PFSK-1 (cell line): Measurements from ENCODE around the gene SEZ6L.

Source experiments
- POLR2AphosphoS5 ChIP-seq: IDR thresholded peaks from 2 replicates; pipeline ENCODE4 v1.6.1; 2012; ENCODE audit warnings: low read depth, mild to moderate bottlenecking, control low read depth, low read length, moderate library complexity
- SIN3A ChIP-seq: IDR thresholded peaks from 2 replicates; pipeline ENCODE4 v1.6.1; 2012; ENCODE audit warnings: mild to moderate bottlenecking, low read length, moderate library complexity, borderline replicate concordance; ENCODE audit not compliant: insufficient read depth

DNA sequence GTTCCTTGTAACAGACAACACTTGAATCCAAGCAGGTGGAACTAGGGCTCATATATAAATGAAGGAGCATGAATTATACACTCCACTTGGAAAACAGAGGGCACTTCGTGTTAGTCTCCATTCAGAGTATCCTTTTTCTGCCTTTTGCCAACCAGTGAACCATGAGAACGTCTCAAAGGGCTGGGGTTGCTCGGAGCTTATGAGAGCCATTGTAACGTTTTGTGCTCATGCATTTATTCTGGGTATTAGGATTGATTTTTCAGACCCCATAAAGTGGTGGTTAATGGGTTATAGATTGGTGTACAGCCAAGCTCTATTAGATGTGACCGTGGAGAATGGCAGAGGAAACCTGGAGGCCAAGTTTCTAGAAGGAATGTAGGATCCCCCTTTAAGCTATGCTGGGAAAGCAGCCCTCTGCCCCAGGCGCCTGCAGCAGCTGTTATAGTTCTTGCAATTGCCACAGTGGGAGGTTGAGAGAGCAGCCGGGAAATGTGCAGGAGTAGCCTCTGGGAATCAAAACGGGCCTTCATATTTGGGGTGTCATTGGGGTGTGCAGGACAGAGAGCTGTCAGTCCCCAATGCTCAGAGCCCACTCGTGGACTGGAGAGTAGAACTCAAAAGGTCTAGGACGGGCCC is 205.2 kb downstream of the SEZ6L start:
- TF ChIP-seq SIN3A = no peak
- TF ChIP-seq POLR2AphosphoS5 = no peak
